ENCODE data around the gene SCARB1. TPM values are rescaled to one million over a fixed set of nuclear protein-coding genes. Genes with fewer than 3 reads are reported as not detected.
A peak's percentile ranks its signal among the peaks of the same experiment; 100 is the strongest.

Gene SCARB1
- total RNA-seq, 1 donor from 2014 or later = 21.5 TPM

DNA sequence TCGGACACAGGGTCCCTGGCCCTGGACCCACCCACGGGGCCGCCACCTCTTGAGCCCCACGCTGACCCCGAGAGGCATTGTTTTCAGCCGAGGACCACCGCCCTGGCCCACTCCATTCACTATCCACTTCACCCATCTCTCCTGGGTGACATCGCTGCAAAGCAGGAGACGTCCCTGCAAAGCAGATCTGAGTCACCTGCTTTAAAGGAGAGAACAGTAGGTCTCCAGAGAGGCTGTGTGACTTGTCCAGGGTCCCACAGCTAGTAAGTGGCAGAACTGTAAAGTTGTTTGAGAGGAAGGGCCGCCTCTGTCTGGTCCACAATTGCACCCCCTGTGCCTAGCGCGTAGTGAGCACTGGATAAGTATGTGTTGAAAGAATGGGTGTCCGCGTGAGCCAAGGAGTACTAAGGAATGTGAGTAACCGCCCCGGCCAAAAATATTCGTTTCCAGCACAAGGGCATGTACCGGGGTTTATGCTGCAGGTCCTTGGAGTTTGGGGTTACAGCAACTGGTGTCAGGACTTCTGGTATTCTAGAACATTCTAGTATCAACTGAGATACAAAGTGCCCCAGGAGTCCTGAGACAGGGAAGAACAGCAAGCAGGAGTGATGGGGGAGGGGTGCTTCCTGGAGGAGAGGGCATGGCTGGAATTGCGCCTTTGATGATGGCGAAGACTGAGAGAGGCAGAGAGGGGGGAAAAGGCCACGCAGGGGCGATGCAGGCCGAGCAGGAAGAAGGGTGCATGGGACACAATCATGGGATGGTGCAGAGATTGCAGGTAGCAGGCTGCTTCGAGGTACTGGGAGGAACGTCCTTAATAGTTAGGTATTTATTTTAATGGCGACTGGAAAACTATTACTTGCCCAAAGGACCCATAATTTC lies 91.1 kb downstream of the SCARB1 start:
- Mint-ChIP-seq H3K9me3 (ENCODE audit: low read depth) (no peaks in the 10 kb centered on the region), H3K36me3 (ENCODE audit: insufficient read depth) (no peaks in the 10 kb centered on the region), H3K4me1 (ENCODE audit: low read depth) (peaks cover 9% of the 10 kb centered on the region), H3K4me3 (ENCODE audit: low read depth) (no peak overlapping the region), H3K27me3 (peaks cover 19% of the 10 kb centered on the region), H3K27ac (no peak overlapping the region)
- DNase-seq (ENCODE audit: low spot score, unreplicated experiment) = no peak
- no peak for TF ChIP-seq CTCF (IDR thresholded peaks at IDR 0.05; ENCODE audit: unreplicated experiment)

DNA sequence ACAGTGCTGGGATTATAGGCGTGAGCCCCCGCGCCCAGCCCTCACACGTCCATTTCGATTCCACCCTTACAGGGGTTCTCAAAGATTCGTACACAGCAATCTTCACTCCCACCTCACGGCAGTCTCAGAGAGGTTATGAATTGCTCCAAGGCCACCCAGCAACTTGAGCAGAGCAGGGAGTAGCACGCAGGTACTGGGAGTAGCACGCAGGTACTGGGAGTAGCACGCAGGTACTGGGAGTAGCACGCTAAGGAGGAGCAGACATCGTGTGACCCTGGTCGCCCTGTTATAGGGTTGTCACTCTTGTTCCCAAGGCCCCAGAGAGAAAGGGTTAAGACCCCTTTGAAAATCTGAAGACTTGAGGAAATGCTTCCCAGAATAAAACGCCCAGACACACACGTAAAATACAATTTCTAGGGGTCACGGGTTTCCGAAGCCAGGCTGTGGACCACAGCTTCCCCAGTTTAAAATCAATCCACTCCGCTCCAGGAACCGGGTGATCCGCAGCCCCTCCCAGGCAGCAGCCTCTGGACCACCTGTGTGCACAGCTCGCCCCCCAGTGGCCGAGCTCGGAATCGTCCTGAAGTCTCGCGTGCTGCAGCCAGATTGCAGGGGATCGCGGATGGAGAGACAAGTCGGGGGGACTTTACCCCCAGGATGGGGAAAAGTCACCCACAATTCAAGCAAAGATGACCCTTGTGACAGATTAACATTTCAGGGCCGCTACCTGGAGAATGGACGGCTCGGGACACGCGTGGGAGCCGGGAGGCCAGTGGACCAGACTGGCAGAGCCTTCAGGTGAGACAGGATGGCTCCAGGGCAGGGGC lies 92.0 kb downstream of the SCARB1 start:
- H3K9me3 Mint-ChIP-seq (ENCODE audit: low read depth) = no peaks in the 10 kb centered on the region
- DNase-seq (ENCODE audit: low spot score, unreplicated experiment) = peak; percentile 89
- peaks cover 21% of the 10 kb centered on the region for H3K27me3 Mint-ChIP-seq
- no peak overlapping the region for H3K27ac Mint-ChIP-seq
- no peaks in the 10 kb centered on the region for H3K36me3 Mint-ChIP-seq (ENCODE audit: insufficient read depth)
- peaks cover 7% of the 10 kb centered on the region for H3K4me1 Mint-ChIP-seq (ENCODE audit: low read depth)
- peak; percentile 98 for TF ChIP-seq CTCF (IDR thresholded peaks at IDR 0.05; ENCODE audit: unreplicated experiment)
- no peak overlapping the region for H3K4me3 Mint-ChIP-seq (ENCODE audit: low read depth)

GRCh38 chr12:124770728-124771127 lies 92.9 kb downstream of the SCARB1 start:
- Mint-ChIP-seq H3K9me3 (ENCODE audit: low read depth) (no peaks in the 10 kb centered on the region), H3K36me3 (ENCODE audit: insufficient read depth) (no peaks in the 10 kb centered on the region), H3K27me3 (peaks cover 21% of the 10 kb centered on the region), H3K4me1 (ENCODE audit: low read depth) (peaks cover 7% of the 10 kb centered on the region), H3K27ac (no peak overlapping the region), H3K4me3 (ENCODE audit: low read depth) (no peak overlapping the region)
- TF ChIP-seq CTCF (IDR thresholded peaks at IDR 0.05; ENCODE audit: unreplicated experiment) = no peak
- no peak for DNase-seq (ENCODE audit: low spot score, unreplicated experiment)

GRCh38 chr12:124769881-124770512 lies 93.7 kb downstream of the SCARB1 start:
- H3K9me3 Mint-ChIP-seq (ENCODE audit: low read depth) = no peaks in the 10 kb centered on the region
- H3K36me3 Mint-ChIP-seq (ENCODE audit: insufficient read depth) = no peaks in the 10 kb centered on the region
- peaks cover 20% of the 10 kb centered on the region for H3K27me3 Mint-ChIP-seq
- no peak for TF ChIP-seq CTCF (IDR thresholded peaks at IDR 0.05; ENCODE audit: unreplicated experiment)
- no peak for DNase-seq (ENCODE audit: low spot score, unreplicated experiment)
- no peak overlapping the region for H3K4me3 Mint-ChIP-seq (ENCODE audit: low read depth)
- H3K27ac Mint-ChIP-seq = no peak overlapping the region
- H3K4me1 Mint-ChIP-seq (ENCODE audit: low read depth) = peaks cover 9% of the 10 kb centered on the region

GRCh38 chr12:124769163-124769530 lies 94.5 kb downstream of the SCARB1 start:
- no peak for DNase-seq (ENCODE audit: low spot score, unreplicated experiment)
- Mint-ChIP-seq H3K36me3 (ENCODE audit: insufficient read depth) (no peaks in the 10 kb centered on the region), H3K27ac (no peak overlapping the region), H3K4me1 (ENCODE audit: low read depth) (peaks cover 9% of the 10 kb centered on the region), H3K27me3 (peaks cover 16% of the 10 kb centered on the region), H3K4me3 (ENCODE audit: low read depth) (no peak overlapping the region), H3K9me3 (ENCODE audit: low read depth) (peaks cover 5% of the 10 kb centered on the region)
- no peak for TF ChIP-seq CTCF (IDR thresholded peaks at IDR 0.05; ENCODE audit: unreplicated experiment)

All from progenitor cell of endocrine pancreas (in vitro differentiated cells).